Hepatocyte (in vitro differentiated cells): ENCODE results near the gene CNOT11. TPM values are rescaled to one million over a fixed set of nuclear protein-coding genes. Genes with fewer than 3 reads are reported as not detected.

ENCODE experiments used
- DNase-seq: peaks from one replicate; pipeline ENCODE4 v3.0.0-alpha.2; 2016; ENCODE audit warnings: low spot score
- H2AFZ ChIP-seq: fragments of 200-600 bp; sonication (generic); 2 replicates; pipeline ENCODE4 v1.6.0; 2016; ENCODE audit warnings: antibody characterized with exemption, mild to moderate bottlenecking
- H3K27ac ChIP-seq: fragments of 200-600 bp; sonication (generic); 2 replicates; pipeline ENCODE4 v1.5.1; 2016; ENCODE audit warnings: mild to moderate bottlenecking
- H3K27me3 ChIP-seq: fragments of 200-600 bp; sonication (generic); 2 replicates; pipeline ENCODE4 v1.6.1; 2016
- H3K36me3 ChIP-seq: fragments of 200-600 bp; sonication (generic); replicated peaks from 2 replicates; pipeline ENCODE4 v1.5.1; 2016; ENCODE audit warnings: low read depth; ENCODE audit not compliant: insufficient read depth
- H3K4me1 ChIP-seq: fragments of 200-600 bp; sonication (generic); 2 replicates; pipeline ENCODE4 v1.5.1; 2016; ENCODE audit warnings: mild to moderate bottlenecking, moderate library complexity; ENCODE audit not compliant: insufficient read depth
- H3K4me2 ChIP-seq: fragments of 200-600 bp; sonication (generic); 2 replicates; pipeline ENCODE4 v1.6.0; 2016
- H3K4me3 ChIP-seq: fragments of 200-600 bp; sonication (generic); 2 replicates; pipeline ENCODE4 v1.5.1; 2016; ENCODE audit warnings: mild to moderate bottlenecking
- H3K79me2 ChIP-seq: fragments of 200-600 bp; sonication (generic); 2 replicates; pipeline ENCODE4 v1.6.0; 2017; ENCODE audit warnings: mild to moderate bottlenecking
- H3K9me2 ChIP-seq: fragments of 200-600 bp; sonication (generic); replicated peaks from 2 replicates; pipeline ENCODE4 v1.6.0; 2017; ENCODE audit warnings: mild to moderate bottlenecking; ENCODE audit not compliant: insufficient read depth
- H3K9me3 ChIP-seq: fragments of 200-600 bp; sonication (generic); 2 replicates; pipeline ENCODE4 v1.5.1; 2016; ENCODE audit warnings: low read depth, mild to moderate bottlenecking
- H4K20me1 ChIP-seq: fragments of 200-600 bp; sonication (generic); 2 replicates; pipeline ENCODE4 v1.6.0; 2016; ENCODE audit warnings: mild to moderate bottlenecking; ENCODE audit not compliant: insufficient read depth, poor library complexity, severe bottlenecking
- EZH2 ChIP-seq: fragments of 200-600 bp; sonication (generic); IDR thresholded peaks from 2 replicates; pipeline ENCODE4 v1.6.1; 2016; ENCODE audit warnings: antibody characterized with exemption, mild to moderate bottlenecking, borderline replicate concordance
- EZH2phosphoT487 ChIP-seq: fragments of 200-600 bp; sonication (generic); IDR thresholded peaks from one replicate; pipeline ENCODE4 v1.6.1; 2018; ENCODE audit warnings: antibody characterized with exemption, mild to moderate bottlenecking, low read depth, moderate library complexity; ENCODE audit not compliant: unreplicated experiment, severe bottlenecking
- WGBS: methylation state at CpG from one replicate; pipeline ENCODE4 v1.1.6; 2016; ENCODE audit warnings: low lambda C conversion rate; ENCODE audit errors: missing lambda C conversion rate; 5-methylcytosine and 5-hydroxymethylcytosine counted together
- polyA plus RNA-seq: library from polyadenylated mRNA; unstranded; fragments of >200 nt; fragmentation: Nextera tagmentation; extraction: Ambion mirVana; gene quantifications from 2 replicates; pipeline ENCODE4 v1.2.1, GENCODE V29; 2016
- total RNA-seq: library from RNA; depleted of rRNA; stranded (reverse); fragments of >200 nt; gene quantifications from 2 replicates; pipeline ENCODE4 v1.2.3, GENCODE V29; 2014
- TF ChIP-seq, protein P1 (sequence below): fragments of 200-600 bp; sonication (generic); IDR thresholded peaks from 2 replicates; pipeline ENCODE4 v1.5.1; 2016; ENCODE audit warnings: antibody characterized with exemption, mild to moderate bottlenecking; ENCODE audit not compliant: poor library complexity

The CNOT11 gene
- total and polyA plus RNA-seq, 2 experiments from 2014 or later: 57.7 to 61.8 TPM

DNA sequence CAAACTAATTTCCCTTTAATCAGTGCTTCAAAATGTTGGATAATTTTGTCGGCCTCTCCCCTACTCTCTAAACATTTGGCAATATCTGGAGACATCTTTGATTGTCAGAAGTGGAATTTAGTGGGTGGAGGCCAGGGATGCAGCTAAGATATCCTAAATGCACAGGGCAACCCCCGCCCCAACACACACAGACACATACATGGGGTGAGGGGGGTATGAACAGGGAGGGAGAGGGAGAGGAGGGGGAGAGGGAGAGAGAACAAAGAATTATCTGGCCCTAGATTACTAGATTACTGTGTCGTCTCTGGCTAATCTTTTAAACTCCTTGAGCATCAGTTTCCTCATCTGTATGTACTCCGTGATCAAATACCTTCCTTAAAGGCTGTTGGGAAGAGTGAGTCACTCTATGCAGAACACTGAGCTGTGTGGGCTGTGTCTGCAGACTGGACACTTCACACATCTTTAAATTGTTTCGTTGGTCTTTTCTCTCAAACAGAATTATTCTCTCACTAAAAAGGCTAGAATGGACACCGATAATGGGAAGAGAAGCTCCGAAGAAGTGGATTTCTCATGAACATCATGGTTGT lies 52.9 kb downstream of the CNOT11 start:
- Histone ChIP-seq H3K27ac (peak overlapping the region; percentile 91), H3K79me2 (peaks cover 79% of the 10 kb centered on the region), H3K4me1 (peaks cover 29% of the 10 kb centered on the region), H3K4me2 (peak overlapping the region; percentile 93), H3K4me3 (no peak overlapping the region), H4K20me1 (peaks cover 68% of the 10 kb centered on the region), H3K9me2 (no peaks in the 10 kb centered on the region), H3K36me3 (no peaks in the 10 kb centered on the region), H2AFZ (no peak overlapping the region), H3K9me3 (no peaks in the 10 kb centered on the region), H3K27me3 (no peaks in the 10 kb centered on the region)
- 68% methylated on average over 7 of the region's 7 CpGs for WGBS
- no peak for TF ChIP-seq EZH2
- no peak for TF ChIP-seq EZH2phosphoT487
- TF ChIP-seq, protein P1, sequence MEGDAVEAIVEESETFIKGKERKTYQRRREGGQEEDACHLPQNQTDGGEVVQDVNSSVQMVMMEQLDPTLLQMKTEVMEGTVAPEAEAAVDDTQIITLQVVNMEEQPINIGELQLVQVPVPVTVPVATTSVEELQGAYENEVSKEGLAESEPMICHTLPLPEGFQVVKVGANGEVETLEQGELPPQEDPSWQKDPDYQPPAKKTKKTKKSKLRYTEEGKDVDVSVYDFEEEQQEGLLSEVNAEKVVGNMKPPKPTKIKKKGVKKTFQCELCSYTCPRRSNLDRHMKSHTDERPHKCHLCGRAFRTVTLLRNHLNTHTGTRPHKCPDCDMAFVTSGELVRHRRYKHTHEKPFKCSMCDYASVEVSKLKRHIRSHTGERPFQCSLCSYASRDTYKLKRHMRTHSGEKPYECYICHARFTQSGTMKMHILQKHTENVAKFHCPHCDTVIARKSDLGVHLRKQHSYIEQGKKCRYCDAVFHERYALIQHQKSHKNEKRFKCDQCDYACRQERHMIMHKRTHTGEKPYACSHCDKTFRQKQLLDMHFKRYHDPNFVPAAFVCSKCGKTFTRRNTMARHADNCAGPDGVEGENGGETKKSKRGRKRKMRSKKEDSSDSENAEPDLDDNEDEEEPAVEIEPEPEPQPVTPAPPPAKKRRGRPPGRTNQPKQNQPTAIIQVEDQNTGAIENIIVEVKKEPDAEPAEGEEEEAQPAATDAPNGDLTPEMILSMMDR: no peak
- peak; percentile 37 for DNase-seq

- TF ChIP-seq EZH2phosphoT487 (no peak), EZH2 (no peak)
- TF ChIP-seq, protein P1: no peak
- no peak for DNase-seq
- peaks cover 60% of the 10 kb centered on the region for H4K20me1 ChIP-seq
Observed at GRCh38 chr2:101306410-101306809, 53.7 kb downstream of the CNOT11 start.

GRCh38 chr2:101307503-101307902 lies 54.8 kb downstream of the CNOT11 start:
- no peaks in the 10 kb centered on the region for H3K9me3 ChIP-seq
- peaks cover 49% of the 10 kb centered on the region for H4K20me1 ChIP-seq
- peak overlapping the region; percentile 72 for H3K4me3 ChIP-seq
- H3K9me2 ChIP-seq: no peaks in the 10 kb centered on the region
- H3K79me2 ChIP-seq: peaks cover 59% of the 10 kb centered on the region
- H2AFZ ChIP-seq: peak overlapping the region; percentile 77
- peaks cover 29% of the 10 kb centered on the region for H3K4me1 ChIP-seq
- H3K27ac ChIP-seq: peak overlapping the region; percentile 91
- TF ChIP-seq EZH2: no peak
- TF ChIP-seq, protein P1: no peak
- TF ChIP-seq EZH2phosphoT487: no peak
- WGBS: 59% methylated on average over 9 of the region's 9 CpGs
- peak overlapping the region; percentile 93 for H3K4me2 ChIP-seq
- DNase-seq: no peak
- no peaks in the 10 kb centered on the region for H3K36me3 ChIP-seq
- H3K27me3 ChIP-seq: no peaks in the 10 kb centered on the region

More at GRCh38 chr2:101306410-101306809, 53.7 kb downstream of the CNOT11 start:
- Histone ChIP-seq H3K4me2 (peak overlapping the region; percentile 93), H3K4me1 (peaks cover 29% of the 10 kb centered on the region), H3K4me3 (peak overlapping the region; percentile 72), H3K9me2 (no peaks in the 10 kb centered on the region), H3K9me3 (no peaks in the 10 kb centered on the region), H3K36me3 (no peaks in the 10 kb centered on the region), H3K27me3 (no peaks in the 10 kb centered on the region), H3K27ac (peak overlapping the region; percentile 91), H2AFZ (no peak overlapping the region), H3K79me2 (peaks cover 70% of the 10 kb centered on the region)
- 82% methylated on average over 7 of the region's 7 CpGs for WGBS
